Measurements from ENCODE around the gene GNL1. TPM values are rescaled to one million over a fixed set of nuclear protein-coding genes. Genes with fewer than 3 reads are reported as not detected.

The GNL1 gene
- total RNA-seq, 2 donors from 2014 or later, result 18.7 to 24.7 TPM

- no peak for ATAC-seq
- peaks cover 0 to 3% of the 10 kb centered on the region in 2 donors for H3K36me3 ChIP-seq (replicated peaks in 1 of 2; ENCODE audit: insufficient read depth in 1 of 2, low read depth in 2 of 2)
- 88 to 91% methylated on average over 14 of the region's 14 CpGs for WGBS, 2 donors
- no peak for DNase-seq
- H3K27me3 ChIP-seq, result no peaks in the 10 kb centered on the region
- peaks cover 16% of the 10 kb centered on the region for H3K4me1 ChIP-seq
- H3K4me3 ChIP-seq, result no peak overlapping the region
- TF ChIP-seq, protein P1, sequence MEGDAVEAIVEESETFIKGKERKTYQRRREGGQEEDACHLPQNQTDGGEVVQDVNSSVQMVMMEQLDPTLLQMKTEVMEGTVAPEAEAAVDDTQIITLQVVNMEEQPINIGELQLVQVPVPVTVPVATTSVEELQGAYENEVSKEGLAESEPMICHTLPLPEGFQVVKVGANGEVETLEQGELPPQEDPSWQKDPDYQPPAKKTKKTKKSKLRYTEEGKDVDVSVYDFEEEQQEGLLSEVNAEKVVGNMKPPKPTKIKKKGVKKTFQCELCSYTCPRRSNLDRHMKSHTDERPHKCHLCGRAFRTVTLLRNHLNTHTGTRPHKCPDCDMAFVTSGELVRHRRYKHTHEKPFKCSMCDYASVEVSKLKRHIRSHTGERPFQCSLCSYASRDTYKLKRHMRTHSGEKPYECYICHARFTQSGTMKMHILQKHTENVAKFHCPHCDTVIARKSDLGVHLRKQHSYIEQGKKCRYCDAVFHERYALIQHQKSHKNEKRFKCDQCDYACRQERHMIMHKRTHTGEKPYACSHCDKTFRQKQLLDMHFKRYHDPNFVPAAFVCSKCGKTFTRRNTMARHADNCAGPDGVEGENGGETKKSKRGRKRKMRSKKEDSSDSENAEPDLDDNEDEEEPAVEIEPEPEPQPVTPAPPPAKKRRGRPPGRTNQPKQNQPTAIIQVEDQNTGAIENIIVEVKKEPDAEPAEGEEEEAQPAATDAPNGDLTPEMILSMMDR (IDR thresholded peaks at IDR 0.05), result no peak
- no peak for TF ChIP-seq POLR2A (IDR thresholded peaks at IDR 0.05)
- intact Hi-C loops (cut with DNase I), result no loop called here
- H3K27ac ChIP-seq, result no peak overlapping the region
- H3K9me3 ChIP-seq, result no peaks in the 10 kb centered on the region
Observed at GRCh38 chr6:30562470-30563425, 6.5 kb upstream of the GNL1 start.

GRCh38 chr6:30560930-30561329 is 4.6 kb upstream of the GNL1 start:
- intact Hi-C loops (cut with DNase I), result no loop called here

DNA sequence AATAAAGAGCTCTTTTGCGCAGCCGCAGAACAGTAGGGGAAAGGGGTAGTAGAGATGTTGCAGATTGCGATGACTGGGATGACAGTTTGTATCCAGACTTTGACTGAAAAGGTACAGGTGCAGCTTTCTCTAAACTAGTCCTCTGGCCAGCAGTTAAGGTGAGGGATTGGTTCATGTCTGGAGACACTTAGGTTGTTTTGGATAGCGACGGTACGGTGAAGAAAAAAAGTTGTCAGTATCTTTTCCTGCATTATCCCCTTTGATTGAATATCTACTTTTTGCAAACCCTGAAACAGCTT is 1.3 kb upstream of the GNL1 start:
- Histone ChIP-seq H3K4me3 (peak overlapping the region in 1 of 2 donors; percentile 58), H3K4me1 (peaks cover 27% of the 10 kb centered on the region), H3K9me3 (no peaks in the 10 kb centered on the region), H3K27me3 (no peaks in the 10 kb centered on the region), H3K27ac (peak overlapping the region in 3 of 4 donors; percentile 85 to 96 (median 94)), H3K36me3 (replicated peaks in 1 of 2; ENCODE audit: insufficient read depth in 1 of 2, low read depth in 2 of 2) (peaks cover 0 to 7% of the 10 kb centered on the region in 2 donors)
- peak in 1 of 4 donors; percentile 34 for DNase-seq
- WGBS, 2 donors, result 3 to 4% methylated on average over 6 of the region's 6 CpGs
- ATAC-seq, result no peak
- TF ChIP-seq POLR2A (IDR thresholded peaks at IDR 0.05), result no peak
- TF ChIP-seq, protein P1 (IDR thresholded peaks at IDR 0.05), result no peak
- intact Hi-C loops (cut with DNase I), result no loop called here

More at GRCh38 chr6:30560930-30561329, 4.6 kb upstream of the GNL1 start:
- Histone ChIP-seq H3K4me1 (peaks cover 15% of the 10 kb centered on the region), H3K9me3 (no peaks in the 10 kb centered on the region), H3K36me3 (replicated peaks in 1 of 2; ENCODE audit: insufficient read depth in 1 of 2, low read depth in 2 of 2) (peaks cover 0 to 3% of the 10 kb centered on the region in 2 donors), H3K27ac (no peak overlapping the region), H3K4me3 (no peak overlapping the region), H3K27me3 (no peaks in the 10 kb centered on the region)
- 92 to 98% methylated on average over 3 of the region's 3 CpGs for WGBS, 2 donors
- no peak for DNase-seq
- TF ChIP-seq POLR2A (IDR thresholded peaks at IDR 0.05), result no peak
- TF ChIP-seq, protein P1 (IDR thresholded peaks at IDR 0.05), result no peak
- no peak for ATAC-seq

DNA sequence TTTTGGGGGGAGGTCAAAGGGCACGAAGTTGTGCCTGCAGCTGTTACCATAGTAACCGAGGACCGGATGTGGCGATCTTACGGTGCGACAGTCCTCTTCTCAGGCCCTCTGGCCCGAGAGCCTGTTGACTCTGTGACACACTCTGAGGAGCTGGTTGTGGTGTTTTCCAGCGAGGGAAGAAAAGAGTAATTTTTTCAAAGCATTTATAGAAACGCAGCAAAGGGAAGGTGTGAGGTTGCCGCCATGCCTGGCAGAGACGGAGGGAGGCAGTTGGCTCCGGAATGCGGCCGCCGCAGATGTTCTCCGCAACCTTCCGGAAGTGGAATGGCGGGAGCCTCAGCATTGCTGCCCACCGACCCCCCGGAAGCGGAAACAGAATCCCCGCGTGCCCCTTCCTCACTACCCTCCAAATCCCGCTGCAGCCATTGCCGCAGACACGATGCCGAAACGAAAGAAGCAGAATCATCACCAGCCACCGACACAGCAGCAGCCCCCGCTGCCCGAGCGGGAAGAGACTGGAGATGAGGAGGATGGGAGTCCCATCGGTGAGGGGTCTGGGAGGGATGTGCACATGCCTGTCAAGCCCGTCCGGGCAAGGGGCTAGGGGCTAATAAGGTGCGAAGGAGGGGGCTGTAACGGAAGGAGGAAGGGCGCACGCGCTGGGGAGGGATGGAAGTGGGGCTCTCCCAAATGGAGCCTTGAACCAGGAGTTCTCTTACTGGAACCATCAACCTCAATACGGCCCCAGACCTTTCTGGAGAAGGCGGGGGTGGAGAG is 805 bp upstream of the GNL1 start, which contains the start of gene PRR3:
PRR3 (plus strand) TSS at position 390 of the 777 bp plus-strand sequence; CDS start at position 440, 50 bp downstream.
- H3K4me3 ChIP-seq, result peak within 1 kb of the TSS; percentile 58 to 64
- TF ChIP-seq POLR2A (IDR thresholded peaks at IDR 0.05), result peak in 2 of 3 donors; percentile 74 to 79
- TF ChIP-seq, protein P1 (IDR thresholded peaks at IDR 0.05), result no peak

More for the DNA sequence above, 805 bp upstream of the GNL1 start, which contains the start of gene PRR3:
- intact Hi-C loops (cut with DNase I), result no loop called here
- peak; percentile 86 to 95 (median 90) for DNase-seq
- WGBS, 2 donors, result 0% methylated on average over 28 to 42 of the region's 42 CpGs
- Histone ChIP-seq H3K36me3 (replicated peaks in 1 of 2; ENCODE audit: insufficient read depth in 1 of 2, low read depth in 2 of 2) (peaks cover 0 to 11% of the 10 kb centered on the region in 2 donors), H3K4me1 (peaks cover 27% of the 10 kb centered on the region), H3K27me3 (no peaks in the 10 kb centered on the region), H3K9me3 (no peaks in the 10 kb centered on the region), H3K27ac (peak within 1 kb of the TSS; percentile 85 to 96 (median 94))
- ATAC-seq, result peak; percentile 80
